Measurements from ENCODE around the gene EIF1AD. TPM values are rescaled to one million over a fixed set of nuclear protein-coding genes. Genes with fewer than 3 reads are reported as not detected.

EIF1AD gene
- total and polyA plus RNA-seq, 2 experiments from 2014 or later, result 16.1 to 32.1 TPM

- TF ChIP-seq EZH2phosphoT487 (IDR thresholded peaks at IDR 0.05; ENCODE audit: unreplicated experiment) (no peak), JUNB (IDR thresholded peaks at IDR 0.05; ENCODE audit: unreplicated experiment) (no peak), CTCF (conservative IDR thresholded peaks at IDR 0.05; ENCODE audit: low read depth in 2 of 2) (no peak), CREB1 (CRISPR knock-in tag; IDR thresholded peaks at IDR 0.05; ENCODE audit: low read depth) (no peak), STAT1 (IDR thresholded peaks at IDR 0.05; ENCODE audit: unreplicated experiment) (no peak), ZNF331 (CRISPR knock-in tag; IDR thresholded peaks at IDR 0.05; ENCODE audit: low read depth) (no peak)
- TF ChIP-seq, protein P1, sequence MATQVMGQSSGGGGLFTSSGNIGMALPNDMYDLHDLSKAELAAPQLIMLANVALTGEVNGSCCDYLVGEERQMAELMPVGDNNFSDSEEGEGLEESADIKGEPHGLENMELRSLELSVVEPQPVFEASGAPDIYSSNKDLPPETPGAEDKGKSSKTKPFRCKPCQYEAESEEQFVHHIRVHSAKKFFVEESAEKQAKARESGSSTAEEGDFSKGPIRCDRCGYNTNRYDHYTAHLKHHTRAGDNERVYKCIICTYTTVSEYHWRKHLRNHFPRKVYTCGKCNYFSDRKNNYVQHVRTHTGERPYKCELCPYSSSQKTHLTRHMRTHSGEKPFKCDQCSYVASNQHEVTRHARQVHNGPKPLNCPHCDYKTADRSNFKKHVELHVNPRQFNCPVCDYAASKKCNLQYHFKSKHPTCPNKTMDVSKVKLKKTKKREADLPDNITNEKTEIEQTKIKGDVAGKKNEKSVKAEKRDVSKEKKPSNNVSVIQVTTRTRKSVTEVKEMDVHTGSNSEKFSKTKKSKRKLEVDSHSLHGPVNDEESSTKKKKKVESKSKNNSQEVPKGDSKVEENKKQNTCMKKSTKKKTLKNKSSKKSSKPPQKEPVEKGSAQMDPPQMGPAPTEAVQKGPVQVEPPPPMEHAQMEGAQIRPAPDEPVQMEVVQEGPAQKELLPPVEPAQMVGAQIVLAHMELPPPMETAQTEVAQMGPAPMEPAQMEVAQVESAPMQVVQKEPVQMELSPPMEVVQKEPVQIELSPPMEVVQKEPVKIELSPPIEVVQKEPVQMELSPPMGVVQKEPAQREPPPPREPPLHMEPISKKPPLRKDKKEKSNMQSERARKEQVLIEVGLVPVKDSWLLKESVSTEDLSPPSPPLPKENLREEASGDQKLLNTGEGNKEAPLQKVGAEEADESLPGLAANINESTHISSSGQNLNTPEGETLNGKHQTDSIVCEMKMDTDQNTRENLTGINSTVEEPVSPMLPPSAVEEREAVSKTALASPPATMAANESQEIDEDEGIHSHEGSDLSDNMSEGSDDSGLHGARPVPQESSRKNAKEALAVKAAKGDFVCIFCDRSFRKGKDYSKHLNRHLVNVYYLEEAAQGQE (IDR thresholded peaks at IDR 0.05; ENCODE audit: unreplicated experiment), result no peak
- TF ChIP-seq, protein P2, sequence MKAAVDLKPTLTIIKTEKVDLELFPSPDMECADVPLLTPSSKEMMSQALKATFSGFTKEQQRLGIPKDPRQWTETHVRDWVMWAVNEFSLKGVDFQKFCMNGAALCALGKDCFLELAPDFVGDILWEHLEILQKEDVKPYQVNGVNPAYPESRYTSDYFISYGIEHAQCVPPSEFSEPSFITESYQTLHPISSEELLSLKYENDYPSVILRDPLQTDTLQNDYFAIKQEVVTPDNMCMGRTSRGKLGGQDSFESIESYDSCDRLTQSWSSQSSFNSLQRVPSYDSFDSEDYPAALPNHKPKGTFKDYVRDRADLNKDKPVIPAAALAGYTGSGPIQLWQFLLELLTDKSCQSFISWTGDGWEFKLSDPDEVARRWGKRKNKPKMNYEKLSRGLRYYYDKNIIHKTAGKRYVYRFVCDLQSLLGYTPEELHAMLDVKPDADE (IDR thresholded peaks at IDR 0.05), result no peak
These were observed 4.4 kb upstream of the EIF1AD start (continued) for GRCh38 chr11:66006134-66006890.

DNA sequence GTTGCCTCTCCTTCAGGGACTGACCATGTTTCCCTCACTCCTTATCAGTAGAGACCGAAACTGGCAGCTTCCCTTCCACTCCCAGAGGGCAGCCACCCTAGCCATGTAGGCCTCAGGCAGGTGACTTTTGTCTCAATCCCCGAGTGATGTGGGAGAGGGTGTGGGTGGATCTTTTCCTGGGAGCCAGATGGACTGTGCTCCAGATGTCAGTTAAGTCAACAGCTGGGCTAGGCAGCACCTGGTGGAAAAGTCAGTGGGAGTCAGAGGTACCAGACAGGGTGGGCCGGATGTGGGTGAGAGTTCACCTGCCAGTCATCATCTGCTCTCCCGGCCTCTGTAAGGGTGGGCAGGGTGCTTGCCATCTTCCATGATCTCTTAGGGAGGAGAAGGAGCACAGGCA lies 2.2 kb upstream of the EIF1AD start:
- Histone ChIP-seq H3K27ac (ENCODE audit: low read depth) (no peak overlapping the region), H3K27me3 (ENCODE audit: insufficient read depth) (no peaks in the 10 kb centered on the region), H3K4me1 (ENCODE audit: insufficient read depth) (peaks cover 17% of the 10 kb centered on the region; the same call in 1 of the 2 replicates), H3K36me3 (ENCODE audit: insufficient read depth) (peaks cover 17% of the 10 kb centered on the region), H4K20me1 (replicated peaks; ENCODE audit: insufficient read depth) (peaks cover 7% of the 10 kb centered on the region; the same call in 1 of the 2 replicates), H3K4me3 (no peak overlapping the region), H2AFZ (no peak overlapping the region), H3K9me2 (ENCODE audit: insufficient read depth) (no peaks in the 10 kb centered on the region), H3K4me2 (no peak overlapping the region), H3K79me2 (replicated peaks; ENCODE audit: insufficient read depth) (peaks cover 39% of the 10 kb centered on the region), H3F3A (replicated peaks; ENCODE audit: low read depth) (peaks cover 18% of the 10 kb centered on the region; the same call in 1 of the 2 replicates)
- peaks cover 26% of the 10 kb centered on the region for H3K4me1 Mint-ChIP-seq
- no peaks in the 10 kb centered on the region for H3K9me3 Mint-ChIP-seq
- no peak overlapping the region for H3K27ac Mint-ChIP-seq
- DNase-seq (ENCODE audit: low spot score) (no peak), ATAC-seq (no peak)
- H3K27me3 Mint-ChIP-seq (ENCODE audit: insufficient read depth, low read depth, poor library complexity), result peaks cover 13% of the 10 kb centered on the region
- H3K4me3 Mint-ChIP-seq, result peak overlapping the region; percentile 56
- H3K36me3 Mint-ChIP-seq (ENCODE audit: low read depth), result peaks cover 52% of the 10 kb centered on the region
- TF ChIP-seq, protein P3, sequence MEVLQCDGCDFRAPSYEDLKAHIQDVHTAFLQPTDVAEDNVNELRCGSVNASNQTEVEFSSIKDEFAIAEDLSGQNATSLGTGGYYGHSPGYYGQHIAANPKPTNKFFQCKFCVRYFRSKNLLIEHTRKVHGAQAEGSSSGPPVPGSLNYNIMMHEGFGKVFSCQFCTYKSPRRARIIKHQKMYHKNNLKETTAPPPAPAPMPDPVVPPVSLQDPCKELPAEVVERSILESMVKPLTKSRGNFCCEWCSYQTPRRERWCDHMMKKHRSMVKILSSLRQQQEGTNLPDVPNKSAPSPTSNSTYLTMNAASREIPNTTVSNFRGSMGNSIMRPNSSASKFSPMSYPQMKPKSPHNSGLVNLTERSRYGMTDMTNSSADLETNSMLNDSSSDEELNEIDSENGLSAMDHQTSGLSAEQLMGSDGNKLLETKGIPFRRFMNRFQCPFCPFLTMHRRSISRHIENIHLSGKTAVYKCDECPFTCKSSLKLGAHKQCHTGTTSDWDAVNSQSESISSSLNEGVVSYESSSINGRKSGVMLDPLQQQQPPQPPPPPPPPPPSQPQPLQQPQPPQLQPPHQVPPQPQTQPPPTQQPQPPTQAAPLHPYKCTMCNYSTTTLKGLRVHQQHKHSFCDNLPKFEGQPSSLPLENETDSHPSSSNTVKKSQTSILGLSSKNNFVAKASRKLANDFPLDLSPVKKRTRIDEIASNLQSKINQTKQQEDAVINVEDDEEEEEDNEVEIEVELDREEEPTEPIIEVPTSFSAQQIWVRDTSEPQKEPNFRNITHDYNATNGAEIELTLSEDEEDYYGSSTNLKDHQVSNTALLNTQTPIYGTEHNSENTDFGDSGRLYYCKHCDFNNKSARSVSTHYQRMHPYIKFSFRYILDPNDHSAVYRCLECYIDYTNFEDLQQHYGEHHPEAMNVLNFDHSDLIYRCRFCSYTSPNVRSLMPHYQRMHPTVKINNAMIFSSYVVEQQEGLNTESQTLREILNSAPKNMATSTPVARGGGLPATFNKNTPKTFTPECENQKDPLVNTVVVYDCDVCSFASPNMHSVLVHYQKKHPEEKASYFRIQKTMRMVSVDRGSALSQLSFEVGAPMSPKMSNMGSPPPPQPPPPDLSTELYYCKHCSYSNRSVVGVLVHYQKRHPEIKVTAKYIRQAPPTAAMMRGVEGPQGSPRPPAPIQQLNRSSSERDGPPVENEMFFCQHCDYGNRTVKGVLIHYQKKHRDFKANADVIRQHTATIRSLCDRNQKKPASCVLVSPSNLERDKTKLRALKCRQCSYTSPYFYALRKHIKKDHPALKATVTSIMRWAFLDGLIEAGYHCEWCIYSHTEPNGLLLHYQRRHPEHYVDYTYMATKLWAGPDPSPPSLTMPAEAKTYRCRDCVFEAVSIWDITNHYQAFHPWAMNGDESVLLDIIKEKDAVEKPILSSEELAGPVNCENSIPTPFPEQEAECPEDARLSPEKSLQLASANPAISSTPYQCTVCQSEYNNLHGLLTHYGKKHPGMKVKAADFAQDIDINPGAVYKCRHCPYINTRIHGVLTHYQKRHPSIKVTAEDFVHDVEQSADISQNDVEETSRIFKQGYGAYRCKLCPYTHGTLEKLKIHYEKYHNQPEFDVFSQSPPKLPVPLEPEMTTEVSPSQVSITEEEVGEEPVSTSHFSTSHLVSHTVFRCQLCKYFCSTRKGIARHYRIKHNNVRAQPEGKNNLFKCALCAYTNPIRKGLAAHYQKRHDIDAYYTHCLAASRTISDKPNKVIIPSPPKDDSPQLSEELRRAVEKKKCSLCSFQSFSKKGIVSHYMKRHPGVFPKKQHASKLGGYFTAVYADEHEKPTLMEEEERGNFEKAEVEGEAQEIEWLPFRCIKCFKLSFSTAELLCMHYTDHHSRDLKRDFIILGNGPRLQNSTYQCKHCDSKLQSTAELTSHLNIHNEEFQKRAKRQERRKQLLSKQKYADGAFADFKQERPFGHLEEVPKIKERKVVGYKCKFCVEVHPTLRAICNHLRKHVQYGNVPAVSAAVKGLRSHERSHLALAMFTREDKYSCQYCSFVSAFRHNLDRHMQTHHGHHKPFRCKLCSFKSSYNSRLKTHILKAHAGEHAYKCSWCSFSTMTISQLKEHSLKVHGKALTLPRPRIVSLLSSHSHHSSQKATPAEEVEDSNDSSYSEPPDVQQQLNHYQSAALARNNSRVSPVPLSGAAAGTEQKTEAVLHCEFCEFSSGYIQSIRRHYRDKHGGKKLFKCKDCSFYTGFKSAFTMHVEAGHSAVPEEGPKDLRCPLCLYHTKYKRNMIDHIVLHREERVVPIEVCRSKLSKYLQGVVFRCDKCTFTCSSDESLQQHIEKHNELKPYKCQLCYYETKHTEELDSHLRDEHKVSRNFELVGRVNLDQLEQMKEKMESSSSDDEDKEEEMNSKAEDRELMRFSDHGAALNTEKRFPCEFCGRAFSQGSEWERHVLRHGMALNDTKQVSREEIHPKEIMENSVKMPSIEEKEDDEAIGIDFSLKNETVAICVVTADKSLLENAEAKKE (CRISPR knock-in tag; IDR thresholded peaks at IDR 0.05), result no peak
